HepG2 (cell line): Measurements from ENCODE around the gene HSPA1L. TPM values are rescaled to one million over a fixed set of nuclear protein-coding genes. Genes with fewer than 3 reads are reported as not detected.
A peak's percentile ranks its signal among the peaks of the same experiment; 100 is the strongest.

Experiments
- EP300 ChIP-seq, 3 experiments: sonication (generic) in 1 of 3; formaldehyde crosslinking in 1 of 3; IDR thresholded peaks; 2 replicates each; pipeline versions ENCODE4 v1.5.1 to v1.6.1; 2011 to 2020; ENCODE audit warnings: low read depth in 2 of 3, low read length in 2 of 3, borderline replicate concordance in 1 of 3, improper control_type of control experiment in 1 of 3, mild to moderate bottlenecking in 1 of 3, missing genetic modification reagents in 1 of 3, moderate library complexity in 1 of 3
- EZH2 ChIP-seq: conservative IDR thresholded peaks from 2 replicates; pipeline ENCODE4 v1.6.1; 2012; ENCODE audit warnings: mild to moderate bottlenecking, low read depth, low read length, moderate library complexity
- GATAD2A ChIP-seq: IDR thresholded peaks from 2 replicates; pipeline ENCODE4 v1.6.1; 2016
- GTF2F1 ChIP-seq: fragments of 150-350 bp; IDR thresholded peaks from 2 replicates; pipeline ENCODE4 v1.6.1; 2014; ENCODE audit warnings: low read length
- HNRNPLL ChIP-seq: fragments of 200-400 bp; formaldehyde crosslinking; IDR thresholded peaks from 2 replicates; pipeline ENCODE4 v1.6.1; 2017; ENCODE audit warnings: mild to moderate bottlenecking, low read depth, low read length; ENCODE audit not compliant: poor library complexity, severe bottlenecking
- KLF6 ChIP-seq: IDR thresholded peaks from 2 replicates; pipeline ENCODE4 v1.8.0; 2016; ENCODE audit warnings: missing biosample characterization, missing genetic modification reagents
- NCOA1 ChIP-seq: sonication (generic); formaldehyde crosslinking; IDR thresholded peaks from 2 replicates; pipeline ENCODE4 v1.9.0; 2021; ENCODE audit warnings: missing genetic modification reagents
- NR3C1 ChIP-seq: sonication (generic); formaldehyde crosslinking; IDR thresholded peaks from 2 replicates; pipeline ENCODE4 v1.4.0; 2020; ENCODE audit warnings: missing genetic modification reagents
- RBAK ChIP-seq: sonication (generic); formaldehyde crosslinking; IDR thresholded peaks from 2 replicates; pipeline ENCODE4 v1.5.1; 2020; ENCODE audit warnings: mild to moderate bottlenecking, missing genetic modification reagents
- RBFOX2 ChIP-seq: fragments of 200-400 bp; formaldehyde crosslinking; IDR thresholded peaks from 2 replicates; pipeline ENCODE4 v1.6.1; 2017; ENCODE audit warnings: low read depth, mild to moderate bottlenecking, low read length
- SALL2 ChIP-seq: sonication (generic); formaldehyde crosslinking; IDR thresholded peaks from 2 replicates; pipeline ENCODE4 v1.8.1; 2023; ENCODE audit warnings: mild to moderate bottlenecking, missing genetic modification reagents, inconsistent platforms
- SMAD1 ChIP-seq: sonication (generic); formaldehyde crosslinking; IDR thresholded peaks from 2 replicates; pipeline ENCODE4 v1.4.0; 2020; ENCODE audit warnings: missing genetic modification reagents, low read depth, mild to moderate bottlenecking, borderline replicate concordance
- THAP11 ChIP-seq: IDR thresholded peaks from 2 replicates; pipeline ENCODE4 v1.6.1; 2016; ENCODE audit warnings: missing biosample characterization, missing genetic modification reagents
- YEATS2 ChIP-seq: sonication (generic); formaldehyde crosslinking; IDR thresholded peaks from 2 replicates; pipeline ENCODE4 v1.4.0; 2020; ENCODE audit warnings: missing genetic modification reagents, borderline replicate concordance
- ZBTB4 ChIP-seq: sonication (generic); formaldehyde crosslinking; IDR thresholded peaks from 2 replicates; pipeline ENCODE4 v1.4.0; 2020; ENCODE audit warnings: missing genetic modification reagents, mild to moderate bottlenecking, borderline replicate concordance
- ZNF430 ChIP-seq: sonication (generic); formaldehyde crosslinking; IDR thresholded peaks from 2 replicates; pipeline ENCODE4 v1.9.0; 2021; ENCODE audit warnings: mild to moderate bottlenecking, missing genetic modification reagents
- ZNF484 ChIP-seq: sonication (generic); formaldehyde crosslinking; IDR thresholded peaks from 2 replicates; pipeline ENCODE4 v1.5.1; 2020; ENCODE audit warnings: mild to moderate bottlenecking, low read depth, missing genetic modification reagents, borderline replicate concordance
- ZNF552 ChIP-seq: sonication (generic); formaldehyde crosslinking; IDR thresholded peaks from 2 replicates; pipeline ENCODE4 v1.9.0; 2022; ENCODE audit warnings: missing genetic modification reagents, mild to moderate bottlenecking, borderline replicate concordance
- ZNF580 ChIP-seq: IDR thresholded peaks from 2 replicates; pipeline ENCODE4 v1.6.1; 2016; ENCODE audit warnings: low read depth, borderline replicate concordance
- ZNF597 ChIP-seq: sonication (generic); formaldehyde crosslinking; IDR thresholded peaks from 2 replicates; pipeline ENCODE4 v1.5.0; 2020; ENCODE audit warnings: missing genetic modification reagents
- ZNF691 ChIP-seq: sonication (generic); formaldehyde crosslinking; IDR thresholded peaks from 2 replicates; pipeline ENCODE4 v1.4.0; 2020; ENCODE audit warnings: missing genetic modification reagents, low read depth, mild to moderate bottlenecking, borderline replicate concordance
- ZNF768 ChIP-seq: sonication (generic); formaldehyde crosslinking; IDR thresholded peaks from 2 replicates; pipeline ENCODE4 v1.4.0; 2020; ENCODE audit warnings: missing genetic modification reagents
- polyA plus RNA-seq, 8 experiments: library from polyadenylated mRNA; depleted of rRNA in 3 of 8; stranded (reverse) in 7 of 8; unstranded in 1 of 8; fragments of >200 nt; fragmentation: Illumina TruSeq in 4 of 8; extraction: Trizol in 4 of 8; gene quantifications; 2 replicates each; pipeline versions ENCODE4 v1.2.1 to v1.2.3, GENCODE V29; 2011 to 2016; ENCODE audit warnings: low read depth in 4 of 8, missing spikeins in 1 of 8, mixed read lengths in 1 of 8; ENCODE audit not compliant: insufficient read depth in 1 of 8
- total RNA-seq, 5 experiments: library from RNA; depleted of rRNA; stranded (reverse); fragments of >200 nt; fragmentation: Illumina TruSeq; extraction: Trizol; gene quantifications; 2 replicates each; pipeline ENCODE4 v1.2.3, GENCODE V29; 2016; ENCODE audit warnings: low read depth in 1 of 5

Gene HSPA1L
- total and polyA plus RNA-seq, 2 of the 13 experiments (the other 11 are each of a cell fraction or from before 2014, with no cell fraction given) = 0.55 to 1.0 TPM

- TF ChIP-seq GATAD2A (no peak), NCOA1 (0 out of 2 replicates have a peak, but pooled peaks have one; percentile 50), RBAK (no peak), ZNF580 (CRISPR knock-in tag) (no peak), ZNF691 (CRISPR knock-in tag) (0 out of 2 replicates have a peak, but pooled peaks have one; percentile 36), RBFOX2 (peak; percentile 78), GTF2F1 (no peak), NR3C1 (CRISPR knock-in tag) (no peak), ZBTB4 (CRISPR knock-in tag) (no peak), YEATS2 (CRISPR knock-in tag) (no peak), ZNF430 (no peak), THAP11 (no peak), ZNF552 (CRISPR knock-in tag) (no peak), HNRNPLL (no peak), EZH2 (no peak), SALL2 (CRISPR knock-in tag) (no peak), KLF6 (CRISPR knock-in tag) (no peak), ZNF484 (CRISPR knock-in tag) (no peak), ZNF597 (no peak), EP300 (IDR thresholded peaks at IDR 0.05; ENCODE audit: low read depth in 2 of 2, low read length in 2 of 2) (no peak), EP300 (CRISPR knock-in tag; IDR thresholded peaks at IDR 0.05; ENCODE audit: borderline replicate concordance) (no peak), SMAD1 (CRISPR knock-in tag) (no peak), ZNF768 (no peak)
Observed at GRCh38 chr6:31837369-31838113, 22.5 kb upstream of the HSPA1L start (continued).
